Glutamatergic neuron (in vitro differentiated cells): ENCODE data around the gene TIPARP. TPM values are rescaled to one million over a fixed set of nuclear protein-coding genes. Genes with fewer than 3 reads are reported as not detected.
"Not testable (repeated sequence)": the region's sequence is repeated elsewhere in the genome, so short reads cannot be mapped to it uniquely, and the experiment has no call there.

Experiments
- DNase-seq: peaks from one replicate; pipeline ENCODE4 v3.0.0; 2022
- H3K27ac Mint-ChIP-seq: one replicate; pipeline ENCODE4 v1.8.0; 2020; ENCODE audit warnings: mild to moderate bottlenecking, mixed read lengths, inconsistent platforms; ENCODE audit not compliant: unreplicated experiment
- H3K27me3 Mint-ChIP-seq: one replicate; pipeline ENCODE4 v1.8.0; 2020; ENCODE audit warnings: mild to moderate bottlenecking, moderate library complexity, mixed read lengths, inconsistent platforms; ENCODE audit not compliant: unreplicated experiment
- H3K36me3 Mint-ChIP-seq: one replicate; pipeline ENCODE4 v1.8.0; 2020; ENCODE audit warnings: mild to moderate bottlenecking, mixed read lengths, inconsistent platforms; ENCODE audit not compliant: unreplicated experiment
- H3K4me1 Mint-ChIP-seq: one replicate; pipeline ENCODE4 v1.8.0; 2020; ENCODE audit warnings: mild to moderate bottlenecking, low read depth, mixed read lengths, inconsistent platforms; ENCODE audit not compliant: unreplicated experiment
- H3K4me3 Mint-ChIP-seq: one replicate; pipeline ENCODE4 v1.8.0; 2020; ENCODE audit warnings: mild to moderate bottlenecking, mixed read lengths, inconsistent platforms; ENCODE audit not compliant: unreplicated experiment
- H3K9me3 Mint-ChIP-seq: one replicate; pipeline ENCODE4 v1.8.0; 2020; ENCODE audit warnings: mild to moderate bottlenecking, moderate library complexity, mixed read lengths, inconsistent platforms; ENCODE audit not compliant: unreplicated experiment
- total RNA-seq: library from RNA; stranded (reverse); fragmentation: NEBNext Ultra II Directional; extraction: Animal tissue kit (Norgen Biotek cat#: 25700); gene quantifications from one replicate; pipeline ENCODE4 v1.2.1, GENCODE V29; 2021; ENCODE audit not compliant: unreplicated experiment
- TF ChIP-seq, protein P1 (sequence below): fragments of 200-600 bp; sonication (generic); IDR thresholded peaks from one replicate; pipeline ENCODE4 v1.5.0; 2021; ENCODE audit not compliant: partially characterized antibody, unreplicated experiment

The TIPARP gene
- total RNA-seq, 1 donor from 2014 or later, result 9.5 TPM

DNA sequence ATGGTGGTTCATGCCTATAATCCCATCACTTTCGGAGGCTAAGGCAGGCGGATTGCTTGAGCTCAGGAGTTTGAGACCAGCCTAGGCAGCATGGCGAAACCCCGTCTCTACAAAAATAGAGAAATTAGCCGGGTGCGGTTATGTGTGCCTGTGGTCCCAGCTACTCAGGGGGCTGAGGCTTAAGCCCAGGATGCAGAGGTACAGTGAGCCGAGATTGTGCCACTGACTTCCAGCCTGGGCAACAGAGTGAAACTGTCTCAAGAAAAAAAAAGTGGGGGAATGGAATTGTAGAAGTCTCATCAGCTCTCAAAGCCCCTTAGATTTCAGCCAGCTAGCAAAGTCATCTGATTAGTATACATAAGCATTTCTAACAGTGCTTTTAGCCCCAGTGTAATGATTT is 33.2 kb downstream of the TIPARP start:
- Mint-ChIP-seq H3K4me3 (no peak overlapping the region), H3K27me3 (no peaks in the 10 kb centered on the region), H3K27ac (no peak overlapping the region), H3K36me3 (no peaks in the 10 kb centered on the region), H3K4me1 (no peaks in the 10 kb centered on the region), H3K9me3 (no peaks in the 10 kb centered on the region)
- TF ChIP-seq, protein P1, sequence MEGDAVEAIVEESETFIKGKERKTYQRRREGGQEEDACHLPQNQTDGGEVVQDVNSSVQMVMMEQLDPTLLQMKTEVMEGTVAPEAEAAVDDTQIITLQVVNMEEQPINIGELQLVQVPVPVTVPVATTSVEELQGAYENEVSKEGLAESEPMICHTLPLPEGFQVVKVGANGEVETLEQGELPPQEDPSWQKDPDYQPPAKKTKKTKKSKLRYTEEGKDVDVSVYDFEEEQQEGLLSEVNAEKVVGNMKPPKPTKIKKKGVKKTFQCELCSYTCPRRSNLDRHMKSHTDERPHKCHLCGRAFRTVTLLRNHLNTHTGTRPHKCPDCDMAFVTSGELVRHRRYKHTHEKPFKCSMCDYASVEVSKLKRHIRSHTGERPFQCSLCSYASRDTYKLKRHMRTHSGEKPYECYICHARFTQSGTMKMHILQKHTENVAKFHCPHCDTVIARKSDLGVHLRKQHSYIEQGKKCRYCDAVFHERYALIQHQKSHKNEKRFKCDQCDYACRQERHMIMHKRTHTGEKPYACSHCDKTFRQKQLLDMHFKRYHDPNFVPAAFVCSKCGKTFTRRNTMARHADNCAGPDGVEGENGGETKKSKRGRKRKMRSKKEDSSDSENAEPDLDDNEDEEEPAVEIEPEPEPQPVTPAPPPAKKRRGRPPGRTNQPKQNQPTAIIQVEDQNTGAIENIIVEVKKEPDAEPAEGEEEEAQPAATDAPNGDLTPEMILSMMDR, result no peak
- no peak for DNase-seq

DNA sequence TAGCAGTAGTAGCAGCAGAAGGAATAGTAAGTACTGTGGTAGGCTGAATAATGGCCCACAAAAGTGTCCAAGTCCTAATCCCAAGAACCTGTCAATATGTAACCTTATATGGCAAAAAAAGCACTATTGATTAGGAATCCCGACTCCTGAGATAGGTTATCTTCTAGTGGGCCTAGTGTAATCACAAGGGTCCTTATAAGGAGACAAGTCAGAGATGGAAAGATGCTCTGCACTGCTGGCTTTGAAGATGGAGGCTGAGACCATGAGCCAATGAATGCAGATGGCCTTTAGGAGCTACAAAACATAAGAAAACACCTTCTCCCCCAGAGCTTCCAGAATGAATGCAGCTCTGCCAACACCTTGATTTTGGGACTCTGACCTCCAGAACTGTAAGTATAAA is 36.0 kb downstream of the TIPARP start:
- no peaks in the 10 kb centered on the region for H3K4me1 Mint-ChIP-seq
- H3K36me3 Mint-ChIP-seq, result no peaks in the 10 kb centered on the region
- TF ChIP-seq, protein P1, result no peak
- no peak for DNase-seq
- H3K27ac Mint-ChIP-seq, result no peak overlapping the region
- H3K27me3 Mint-ChIP-seq, result no peaks in the 10 kb centered on the region
- H3K9me3 Mint-ChIP-seq, result no peaks in the 10 kb centered on the region
- no peak overlapping the region for H3K4me3 Mint-ChIP-seq

DNA sequence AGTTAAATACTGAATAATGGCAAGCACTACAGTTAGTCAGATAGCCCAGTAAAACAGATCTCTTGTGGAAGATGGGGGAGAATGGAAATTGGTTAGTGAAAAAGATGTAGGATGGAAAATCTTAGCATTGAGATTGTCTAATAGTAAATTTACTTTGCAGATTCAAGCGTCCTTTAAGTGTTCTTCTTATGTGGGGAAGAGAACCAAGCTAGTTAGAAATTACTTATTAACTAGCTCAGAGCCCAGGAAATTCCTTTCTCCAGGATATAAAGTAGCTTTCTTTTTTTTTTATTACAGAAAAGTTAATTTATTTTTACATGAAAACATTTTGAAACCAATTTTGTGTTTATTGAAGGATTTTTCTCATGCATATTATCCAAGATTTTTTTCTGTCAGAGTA is 36.7 kb downstream of the TIPARP start:
- Mint-ChIP-seq H3K4me1 (no peaks in the 10 kb centered on the region), H3K9me3 (no peaks in the 10 kb centered on the region), H3K4me3 (no peak overlapping the region), H3K27me3 (no peaks in the 10 kb centered on the region), H3K36me3 (no peaks in the 10 kb centered on the region), H3K27ac (no peak overlapping the region)
- TF ChIP-seq, protein P1, result no peak
- DNase-seq, result no peak

DNA sequence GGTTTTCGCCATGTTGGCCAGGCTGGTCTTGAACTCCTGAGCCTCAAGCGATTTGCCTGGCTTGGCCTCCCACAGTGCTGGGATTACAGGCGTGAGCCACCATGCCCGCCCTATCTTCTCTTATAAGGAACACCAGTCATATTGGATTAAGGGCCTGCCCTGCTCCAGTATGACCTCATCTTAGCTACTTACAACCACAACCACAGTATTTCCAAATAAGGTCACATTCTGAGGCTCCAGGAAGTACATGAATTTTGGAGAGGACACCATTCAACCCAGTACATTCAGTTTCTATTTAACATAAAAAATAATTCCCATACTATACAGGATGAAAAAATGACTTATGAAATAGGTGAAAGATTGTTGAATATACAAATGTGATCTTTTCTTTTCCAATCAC is 37.6 kb downstream of the TIPARP start:
- DNase-seq, H3K27ac Mint-ChIP-seq, H3K4me1 Mint-ChIP-seq, H3K36me3 Mint-ChIP-seq, H3K27me3 Mint-ChIP-seq, H3K9me3 Mint-ChIP-seq, H3K4me3 Mint-ChIP-seq: not testable (repeated sequence)

DNA sequence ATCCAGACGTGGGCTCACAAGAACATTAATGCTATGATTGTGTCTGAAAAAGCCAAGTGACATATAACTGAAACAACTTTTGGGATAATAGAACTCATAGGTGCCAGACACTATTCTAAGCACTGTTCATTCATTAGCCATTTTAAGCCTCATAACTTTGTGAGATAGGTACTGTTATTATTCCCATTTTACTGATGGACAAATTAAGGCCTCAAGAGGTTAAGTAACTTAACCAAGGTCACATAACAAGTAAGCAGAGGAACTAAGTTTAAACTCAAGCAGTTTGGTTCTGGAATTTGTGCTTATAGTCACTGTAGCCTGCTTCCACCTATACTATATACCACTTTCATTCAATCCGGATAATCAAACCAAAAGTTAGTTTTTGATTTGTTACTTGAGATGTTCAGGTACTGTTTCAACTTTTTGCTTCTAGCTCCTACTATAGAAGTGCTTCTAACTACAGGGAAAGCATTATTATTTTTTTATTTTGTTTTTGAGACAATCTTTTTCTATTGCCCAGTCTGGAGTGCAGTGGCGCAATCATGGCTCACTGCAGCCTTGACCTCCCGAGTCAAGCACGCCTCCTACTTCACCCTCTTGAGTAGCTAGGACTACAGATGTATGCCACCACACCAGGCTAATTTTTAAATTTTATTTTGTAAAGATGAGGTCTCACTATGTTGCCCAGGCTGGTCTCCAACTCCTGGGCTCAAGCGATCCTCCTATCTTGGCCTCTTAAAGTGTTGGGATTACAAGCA is 41.9 kb downstream of the TIPARP start:
- TF ChIP-seq, protein P1, result no peak
- no peaks in the 10 kb centered on the region for H3K4me1 Mint-ChIP-seq
- DNase-seq, result no peak
- peaks cover 2% of the 10 kb centered on the region for H3K9me3 Mint-ChIP-seq
- H3K36me3 Mint-ChIP-seq, result no peaks in the 10 kb centered on the region
- no peak overlapping the region for H3K27ac Mint-ChIP-seq
- peaks cover 1% of the 10 kb centered on the region for H3K27me3 Mint-ChIP-seq
- H3K4me3 Mint-ChIP-seq, result no peak overlapping the region
